DMS 273 (cell line): ENCODE results near the gene RAPGEF5.
A peak's percentile ranks its signal among the peaks of the same experiment; 100 is the strongest.

ENCODE experiments used
- DNase-seq: peaks from one replicate; lab custom pipeline; 2025; ENCODE audit not compliant: unreplicated experiment; lab: John Stamatoyannopoulos, UW

RAPGEF5 gene

GRCh38 chr7:22129166-22129565 is 227.8 kb downstream of the RAPGEF5 start:
- DNase-seq = no peak

GRCh38 chr7:22128528-22128920 is 228.4 kb downstream of the RAPGEF5 start:
- DNase-seq = no peak

DNA sequence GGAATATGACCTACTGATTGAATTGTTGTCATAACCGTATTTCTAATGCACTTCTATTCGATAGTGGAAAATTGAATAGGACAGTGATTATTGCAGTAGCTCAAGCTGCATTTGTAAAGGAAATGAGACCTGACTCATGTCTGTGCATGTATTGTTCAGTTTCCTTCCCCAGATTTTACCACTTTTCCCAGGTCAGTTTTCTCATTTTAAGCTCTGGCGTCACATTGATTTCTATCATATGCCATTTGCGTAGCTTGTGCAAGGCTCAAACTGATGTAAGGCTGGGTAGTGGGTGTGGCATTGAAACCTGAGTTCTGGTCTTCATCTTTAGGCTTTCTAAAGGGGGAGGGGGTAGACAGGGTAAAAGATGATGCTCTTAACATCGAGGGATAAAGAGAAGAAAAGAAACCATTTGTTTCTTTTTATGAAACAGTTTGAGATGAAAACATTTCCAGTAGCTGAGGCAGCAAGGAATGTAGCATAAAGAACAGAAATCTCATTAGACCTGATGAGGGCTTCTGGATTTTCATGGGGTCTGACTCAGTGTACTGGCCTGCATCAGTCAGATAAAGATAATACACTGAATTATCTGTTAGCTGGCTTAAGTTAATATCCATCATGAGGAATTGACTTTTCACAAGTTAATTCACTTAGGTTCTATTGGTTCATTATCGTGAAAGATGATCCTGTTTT is 229.0 kb downstream of the RAPGEF5 start:
- DNase-seq = no peak

DNA sequence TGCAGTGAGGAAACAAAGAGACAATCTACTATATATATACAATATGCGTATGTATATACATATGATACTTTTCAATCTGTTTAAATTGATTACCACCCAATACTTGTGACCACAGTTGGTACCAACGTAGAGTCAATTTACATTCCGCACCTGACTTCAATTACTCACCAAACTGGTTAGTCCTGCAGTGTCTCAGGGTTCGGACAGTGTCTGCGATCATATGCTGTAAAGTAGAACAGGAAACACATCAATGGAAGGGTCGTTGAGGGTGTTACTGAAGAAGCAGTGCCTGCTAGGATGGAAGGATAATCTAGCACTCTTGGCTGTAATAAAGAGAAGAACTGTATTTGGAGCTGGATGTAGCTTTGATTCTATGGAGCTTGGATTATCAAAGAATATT is 231.5 kb downstream of the RAPGEF5 start:
- DNase-seq = no peak

GRCh38 chr7:22124941-22125340 is 232.0 kb downstream of the RAPGEF5 start:
- DNase-seq = no peak

- DNase-seq = no peak
Observed at GRCh38 chr7:22123139-22123538, 233.8 kb downstream of the RAPGEF5 start.

GRCh38 chr7:22121702-22122474 is 235.1 kb downstream of the RAPGEF5 start:
- no peak for DNase-seq

GRCh38 chr7:22120391-22121053 is 236.4 kb downstream of the RAPGEF5 start:
- DNase-seq = no peak

DNA sequence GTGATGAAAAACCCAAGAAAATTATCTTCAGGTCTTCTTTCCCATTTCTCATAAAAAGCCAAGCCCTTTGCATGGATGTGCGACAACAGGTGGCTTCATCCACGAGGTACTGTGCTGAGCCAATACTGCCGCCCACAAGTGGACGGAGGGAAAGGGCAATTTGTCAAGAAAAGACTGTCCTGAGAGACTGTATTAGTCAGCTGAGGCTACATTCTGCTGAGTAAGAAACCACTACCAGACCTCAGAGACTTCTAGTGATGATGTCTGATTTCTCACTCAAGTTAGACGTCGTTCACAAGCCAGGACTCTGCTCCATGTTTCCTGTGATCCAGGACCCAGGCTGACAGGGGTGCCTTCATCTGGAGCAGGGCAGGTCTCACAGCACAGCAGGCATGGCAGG is 239.7 kb downstream of the RAPGEF5 start:
- no peak for DNase-seq

DNA sequence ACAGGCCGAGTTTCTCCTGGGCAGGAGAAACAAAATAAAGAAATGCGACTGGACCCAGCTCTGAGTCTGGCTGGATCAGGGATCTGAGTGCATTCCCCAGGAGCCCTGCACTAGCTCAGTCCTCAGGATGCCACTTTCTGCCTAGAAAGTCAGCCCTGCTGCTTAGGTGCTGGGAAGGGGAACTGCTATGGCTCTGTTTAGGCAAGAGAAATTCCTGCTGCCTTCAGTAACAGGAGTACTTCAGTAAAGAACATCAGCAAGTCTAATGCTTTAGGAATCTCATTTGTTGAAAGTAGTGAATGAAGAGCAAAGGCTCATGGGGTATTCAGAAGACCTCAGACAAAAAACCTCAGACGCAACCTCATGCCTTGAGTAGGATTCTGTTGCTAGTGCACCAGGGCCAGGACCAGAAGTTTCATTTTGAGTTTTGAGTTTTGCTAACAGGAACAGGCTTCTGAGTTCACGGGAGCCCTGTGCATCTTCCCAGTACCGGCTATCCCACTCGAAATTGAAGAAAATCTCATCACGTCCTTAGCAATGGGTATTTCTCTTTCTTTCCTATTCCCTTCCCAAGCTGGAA is 240.4 kb downstream of the RAPGEF5 start:
- no peak for DNase-seq

DNA sequence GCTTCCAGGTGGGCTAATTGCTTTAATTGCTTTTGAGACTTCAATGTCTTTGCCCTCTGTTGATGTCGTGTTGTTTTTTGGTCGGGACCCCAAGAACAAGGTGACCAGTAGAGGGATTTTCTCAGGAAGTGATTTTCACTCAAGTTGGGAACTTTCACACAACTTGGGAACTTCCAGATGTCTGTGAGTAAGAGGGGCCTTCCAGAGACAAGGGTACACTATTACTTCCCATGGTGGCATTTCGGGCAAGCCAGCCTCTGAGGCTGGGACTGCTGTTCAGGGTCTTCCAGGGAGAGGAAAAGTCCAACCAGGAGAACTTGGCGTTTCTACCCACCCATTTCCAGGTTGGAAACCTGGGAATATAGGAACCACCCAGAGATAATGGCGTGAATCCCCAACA is 241.3 kb downstream of the RAPGEF5 start:
- no peak for DNase-seq

- DNase-seq = no peak
Observed at GRCh38 chr7:22114440-22114981, 242.4 kb downstream of the RAPGEF5 start.

DNA sequence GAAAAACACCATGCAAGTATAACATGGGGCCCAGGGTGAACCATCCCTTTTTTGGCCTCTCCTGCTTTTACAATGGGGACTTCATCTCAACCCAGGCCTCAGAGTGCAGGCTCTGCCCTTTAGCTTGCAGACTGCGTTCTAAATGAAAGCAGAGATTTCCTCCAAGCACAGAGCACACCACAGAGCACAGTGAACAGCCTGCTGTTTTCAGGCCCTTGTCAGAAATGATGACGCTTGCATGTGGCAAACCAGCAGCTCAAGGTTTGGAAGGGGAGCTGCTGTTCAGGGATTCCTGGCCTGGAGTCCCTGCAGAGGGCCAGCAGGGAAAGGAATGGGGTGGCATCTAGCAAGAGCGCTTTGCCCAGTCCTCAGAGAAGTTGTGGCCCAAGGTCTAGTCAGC is 243.9 kb downstream of the RAPGEF5 start:
- DNase-seq = no peak

DNA sequence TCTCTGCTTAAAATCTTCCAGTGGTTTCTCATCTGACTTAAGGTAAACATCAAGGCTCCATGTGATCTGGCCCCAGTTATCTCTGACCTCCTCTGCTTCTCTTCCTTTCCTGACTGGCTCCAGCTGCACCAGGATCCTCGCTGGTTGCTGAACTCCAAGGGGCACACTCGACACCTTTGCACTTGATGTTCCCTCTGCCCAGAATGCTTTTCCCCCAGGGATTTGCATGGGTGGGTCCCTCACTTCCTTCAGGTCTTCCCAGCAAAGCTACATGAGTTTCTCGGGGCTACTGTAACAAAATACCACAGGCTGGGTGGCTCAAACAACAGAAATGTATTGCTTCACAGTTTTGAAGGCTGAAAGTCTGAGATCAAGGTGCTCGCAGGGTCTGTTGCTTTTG is 245.3 kb downstream of the RAPGEF5 start:
- no peak for DNase-seq

DNA sequence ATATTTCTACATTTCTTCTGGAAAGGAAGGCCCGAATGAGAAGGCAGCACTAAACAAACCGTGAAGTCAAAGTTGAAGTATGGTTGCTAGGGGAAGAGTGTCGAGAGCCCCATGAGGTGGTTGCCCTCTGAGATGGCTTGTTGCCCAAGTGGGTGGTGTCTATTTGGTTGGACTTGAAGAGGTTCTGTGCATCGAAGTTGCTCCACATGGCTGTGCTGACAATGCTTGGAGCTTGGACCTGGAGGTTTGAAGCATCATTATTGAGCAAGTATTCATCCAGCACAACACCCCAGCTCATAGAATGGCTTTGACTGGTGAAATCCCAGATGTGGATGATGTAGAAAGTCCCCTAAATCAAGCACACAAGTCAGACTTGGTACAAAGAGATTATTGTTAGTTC is 246.1 kb downstream of the RAPGEF5 start:
- peak; percentile 46 for DNase-seq

GRCh38 chr7:22110227-22110839 is 246.6 kb downstream of the RAPGEF5 start:
- peak; percentile 88 for DNase-seq

- peak; percentile 53 for DNase-seq
Observed at GRCh38 chr7:22109761-22110160, 247.2 kb downstream of the RAPGEF5 start.

DNA sequence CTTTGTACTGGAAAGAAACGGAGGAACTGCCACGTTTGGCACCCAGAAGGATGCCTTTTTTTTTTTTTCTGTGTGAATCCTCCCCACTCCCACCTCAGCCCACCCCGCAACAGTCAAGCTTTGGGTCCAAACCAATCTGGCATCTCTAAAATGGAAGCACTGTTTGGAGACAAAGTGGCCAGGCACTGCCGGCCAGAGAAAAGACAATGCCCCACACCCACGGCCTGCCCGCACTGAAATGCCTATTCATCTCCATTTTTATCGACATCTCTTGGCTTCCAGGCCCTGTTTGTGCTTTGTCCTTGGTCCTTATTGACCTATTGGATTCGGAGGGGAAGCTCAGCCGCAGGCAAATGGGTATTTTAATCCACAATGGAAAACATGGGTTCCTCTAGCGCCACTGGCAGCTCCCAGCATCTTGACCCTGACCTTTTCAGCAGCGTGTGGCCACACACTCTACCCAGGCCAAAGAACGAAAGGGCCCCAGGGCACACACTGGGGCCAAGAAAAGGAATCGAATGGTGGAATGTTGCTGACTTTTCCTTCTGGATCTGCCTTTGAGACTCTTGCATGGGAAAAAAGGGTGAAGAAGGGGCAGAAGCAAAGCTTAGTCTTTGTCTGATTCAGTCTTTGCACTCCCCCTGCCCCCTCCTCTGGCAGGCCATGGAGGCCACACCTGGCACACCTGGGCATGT is 248.7 kb downstream of the RAPGEF5 start:
- DNase-seq = no peak

GRCh38 chr7:22105550-22105949 is 251.4 kb downstream of the RAPGEF5 start:
- no peak for DNase-seq
